HCT116 (cell line): ENCODE data around the gene SNED1. TPM values are rescaled to one million over a fixed set of nuclear protein-coding genes. Genes with fewer than 3 reads are reported as not detected.

Source experiments
- ATAC-seq: fragments of 200-7000 bp; cut with Tn5 transposase; 2 replicates; pipeline ENCODE4 v1.9.1; 2020; ENCODE audit warnings: mild to moderate bottlenecking, moderate library complexity
- BruUV-seq: library from RNA; stranded (reverse); fragments of 400-500 nt; replicated peaks from 2 replicates; lab custom pipeline; 2021; lab: Mats Ljungman, UMichigan
- CTCF ChIA-PET: fragments of 300-600 bp; sonication (Branson Sonifier 250); formaldehyde crosslinking; loops from one replicate; lab custom pipeline; 2021; ENCODE audit warnings: antibody characterized with exemption; lab: Charles Lee
- POLR2A ChIA-PET: fragments of 300-600, 350-600 bp; sonication (Branson Sonifier 250); formaldehyde crosslinking; loops from one replicate; lab custom pipeline; 2021; ENCODE audit warnings: antibody characterized with exemption; lab: Charles Lee
- RAD21 ChIA-PET, 2 experiments: fragments of 300-600 bp; sonication (Branson Sonifier 250); formaldehyde crosslinking; loops; one replicate each; lab custom pipeline; 2023; ENCODE audit warnings: low total read pairs in 2 of 2; ENCODE audit not compliant: uncharacterized antibody in 2 of 2, unreplicated experiment in 2 of 2, low non-redundant PET in 1 of 2; lab: Charles Lee
- DNase-seq: peaks from one replicate; pipeline ENCODE4 v3.0.0-alpha.2; 2010; ENCODE audit warnings: low read depth, low spot score
- H2AFZ ChIP-seq: fragments of 200-600 bp; shearing (Covaris generic), sonication (generic); 2 replicates; pipeline ENCODE4 v1.6.1; 2017; ENCODE audit warnings: low read depth, mixed run types, mixed read lengths, antibody characterized with exemption, low read length; ENCODE audit not compliant: poor library complexity, severe bottlenecking
- H3K27ac ChIP-seq: 2 replicates; pipeline ENCODE4 v1.5.1; 2012; ENCODE audit warnings: low read depth, low read length
- H3K27me3 ChIP-seq: fragments of 200-600 bp; sonication (generic); 2 replicates; pipeline ENCODE4 v1.6.1; 2016; ENCODE audit warnings: mixed run types, low read length, mixed read lengths; ENCODE audit not compliant: insufficient read depth
- H3K36me3 ChIP-seq, 2 experiments: fragments of 200-500 bp in 1 of 2; fragments of 200-600 bp in 1 of 2; sonication (Bioruptor generic) in 1 of 2; sonication (generic) in 1 of 2; 2 replicates each; pipeline versions ENCODE4 v1.5.1 to v1.6.1; 2014 to 2016; ENCODE audit warnings: low read length in 2 of 2, inconsistent platforms in 1 of 2, mixed read lengths in 1 of 2, mixed run types in 1 of 2; ENCODE audit not compliant: insufficient read depth in 2 of 2, control insufficient read depth in 1 of 2
- H3K4me1 ChIP-seq, 2 experiments: fragments of 200-600 bp in 1 of 2; sonication (generic) in 1 of 2; 2 replicates each; pipeline versions ENCODE4 v1.5.1 to v1.6.1; 2012 to 2017; ENCODE audit warnings: low read length in 2 of 2, inconsistent platforms in 1 of 2, mild to moderate bottlenecking in 1 of 2, mixed read lengths in 1 of 2, mixed run types in 1 of 2, moderate library complexity in 1 of 2; ENCODE audit not compliant: insufficient read depth in 2 of 2, control insufficient read depth in 1 of 2
- H3K4me2 ChIP-seq: fragments of 200-600 bp; sonication (generic); 2 replicates; pipeline ENCODE4 v1.6.1; 2017; ENCODE audit warnings: mixed run types, low read length, mixed read lengths
- H3K4me3 ChIP-seq, 2 experiments: fragments of 200-600 bp in 1 of 2; sonication (generic) in 1 of 2; replicated peaks in 1 of 2; 2 replicates each; pipeline ENCODE4 v1.5.1; 2011 to 2016; ENCODE audit warnings: low read length in 2 of 2, control low read depth in 1 of 2, low read depth in 1 of 2, mild to moderate bottlenecking in 1 of 2, mixed read lengths in 1 of 2, mixed run types in 1 of 2
- H3K79me2 ChIP-seq: fragments of 200-600 bp; sonication (generic); 2 replicates; pipeline ENCODE4 v1.6.1; 2017; ENCODE audit warnings: mild to moderate bottlenecking, mixed run types, low read length, moderate library complexity, mixed read lengths; ENCODE audit not compliant: insufficient read depth
- H3K9ac ChIP-seq: fragments of 200-600 bp; sonication (generic); 2 replicates; pipeline ENCODE4 v1.6.1; 2016; ENCODE audit warnings: low read length, mixed read lengths
- H3K9me2 ChIP-seq: fragments of 200-600 bp; sonication (generic), shearing (Covaris generic); 2 replicates; pipeline ENCODE4 v1.6.1; 2017; ENCODE audit warnings: mixed run types, mild to moderate bottlenecking, moderate library complexity; ENCODE audit not compliant: insufficient read depth
- H3K9me3 ChIP-seq, 2 experiments: fragments of 200-500 bp in 1 of 2; fragments of 200-600 bp in 1 of 2; sonication (Bioruptor generic) in 1 of 2; sonication (generic) in 1 of 2; 2 replicates each; pipeline ENCODE4 v1.6.1; 2014 to 2017; ENCODE audit warnings: low read length in 2 of 2, mixed read lengths in 2 of 2, inconsistent platforms in 1 of 2, low read depth in 1 of 2, mild to moderate bottlenecking in 1 of 2, mixed run types in 1 of 2, moderate library complexity in 1 of 2; ENCODE audit not compliant: control insufficient read depth in 1 of 2, insufficient read depth in 1 of 2
- H4K20me1 ChIP-seq: fragments of 200-600 bp; sonication (generic), shearing (Covaris generic); 2 replicates; pipeline ENCODE4 v1.6.1; 2017; ENCODE audit warnings: mixed run types, mild to moderate bottlenecking, moderate library complexity; ENCODE audit not compliant: insufficient read depth
- CBX3 ChIP-seq: IDR thresholded peaks from 2 replicates; pipeline ENCODE4 v1.6.1; 2012; ENCODE audit warnings: low read depth
- CEBPB ChIP-seq: IDR thresholded peaks from 2 replicates; pipeline ENCODE4 v1.6.1; 2012; ENCODE audit warnings: low read depth
- ELF1 ChIP-seq: IDR thresholded peaks from 2 replicates; pipeline ENCODE4 v1.6.1; 2012; ENCODE audit warnings: low read depth, borderline replicate concordance
- EZH2 ChIP-seq: fragments of 200-600 bp; sonication (generic); IDR thresholded peaks from 2 replicates; pipeline ENCODE4 v1.6.1; 2017; ENCODE audit warnings: antibody characterized with exemption, mixed run types
- FOSL1 ChIP-seq: IDR thresholded peaks from 2 replicates; pipeline ENCODE4 v1.6.1; 2012; ENCODE audit warnings: low read depth
- JUND ChIP-seq: IDR thresholded peaks from 2 replicates; pipeline ENCODE4 v1.6.1; 2012
- MAX ChIP-seq: IDR thresholded peaks from 2 replicates; pipeline ENCODE4 v1.6.1; 2012
- POLR2A ChIP-seq: IDR thresholded peaks from 2 replicates; pipeline ENCODE4 v1.7.0; 2011; ENCODE audit warnings: borderline replicate concordance; ENCODE audit not compliant: insufficient read depth, insufficient read length; ENCODE audit errors: extremely low read depth
- POLR2AphosphoS5 ChIP-seq: IDR thresholded peaks from 2 replicates; pipeline ENCODE4 v1.6.1; 2011; ENCODE audit warnings: mild to moderate bottlenecking, low read depth, low read length, moderate library complexity
- RAD21 ChIP-seq: IDR thresholded peaks from 2 replicates; pipeline ENCODE4 v1.6.1; 2012; ENCODE audit warnings: low read depth, mild to moderate bottlenecking
- SRF ChIP-seq: IDR thresholded peaks from 2 replicates; pipeline ENCODE4 v1.6.1; 2012; ENCODE audit warnings: low read depth
- TCF7L2 ChIP-seq: IDR thresholded peaks from 2 replicates; pipeline ENCODE4 v1.7.0; 2011; ENCODE audit warnings: borderline replicate concordance, inconsistent platforms; ENCODE audit not compliant: insufficient read depth, insufficient read length; ENCODE audit errors: extremely low read depth
- YY1 ChIP-seq: IDR thresholded peaks from 2 replicates; pipeline ENCODE4 v1.6.1; 2011; ENCODE audit warnings: low read length, low read depth, moderate library complexity, mild to moderate bottlenecking; ENCODE audit not compliant: insufficient replicate concordance; ENCODE audit errors: extremely low read depth
- ZBTB33 ChIP-seq: IDR thresholded peaks from 2 replicates; pipeline ENCODE4 v1.6.1; 2011; ENCODE audit warnings: mild to moderate bottlenecking, low read length, moderate library complexity; ENCODE audit not compliant: insufficient replicate concordance; ENCODE audit errors: extremely low read depth
- ZNF274 ChIP-seq: fragments of 200-500 bp; sonication (Bioruptor generic); IDR thresholded peaks from 2 replicates; pipeline ENCODE4 v1.6.1; 2014; ENCODE audit warnings: mild to moderate bottlenecking, low read depth, low read length, inconsistent platforms
- intact Hi-C: fragments of 100-400 bp; cut with micrococcal nuclease; formaldehyde crosslinking; loops from 2 replicates; pipeline ENCODE4 v1.10.0; 2022
- total RNA-seq: library from RNA; stranded (reverse); gene quantifications from one replicate; pipeline ENCODE4 v1.2.1, GENCODE V29; 2021; ENCODE audit not compliant: unreplicated experiment

The SNED1 gene
- total RNA-seq, 1 experiment from 2014 or later, result 9.6 TPM

GRCh38 chr2:241066171-241066892 is 67.9 kb downstream of the SNED1 start:
- Histone ChIP-seq H3K9ac (no peak overlapping the region), H3K79me2 (no peaks in the 10 kb centered on the region), H3K9me2 (no peaks in the 10 kb centered on the region), H3K27me3 (no peaks in the 10 kb centered on the region), H3K4me1 (peaks cover 3 to 11% of the 10 kb centered on the region in 2 experiments; a peak in 3 of 4 replicates), H3K4me2 (no peak overlapping the region), H3K9me3 (no peaks in the 10 kb centered on the region), H3K36me3 (no peaks in the 10 kb centered on the region), H3K4me3 (no peak overlapping the region), H2AFZ (no peak overlapping the region), H4K20me1 (no peaks in the 10 kb centered on the region), H3K27ac (no peak overlapping the region)
- TF ChIP-seq JUND (no peak), RAD21 (no peak), CBX3 (no peak), CEBPB (no peak), POLR2A (no peak), SRF (no peak), MAX (no peak), ELF1 (no peak), TCF7L2 (no peak), ZBTB33 (no peak), ZNF274 (no peak), POLR2AphosphoS5 (no peak), YY1 (no peak), EZH2 (no peak), FOSL1 (no peak)
- ChIA-PET POLR2A (no interaction called here), CTCF (no interaction called here), RAD21 (no interaction called here)
- intact Hi-C loops, result no loop called here
- BruUV-seq, result no TSS peak
- DNase-seq, result no peak
- ATAC-seq, result no peak
